Sigmoid colon (tissue), 7 donors: ENCODE data around the gene RGS14. TPM values are rescaled to one million over a fixed set of nuclear protein-coding genes. Genes with fewer than 3 reads are reported as not detected.

ENCODE experiments used
- DNase-seq: peaks from one replicate; pipeline ENCODE4 v3.0.0-alpha.2; 2019
- H3K27ac ChIP-seq, 4 donors: fragments of 200-600 bp; sonication (generic); one replicate each; pipeline ENCODE4 v1.5.1; 2016 to 2019; ENCODE audit warnings: mild to moderate bottlenecking in 1 of 4
- H3K27me3 ChIP-seq, 3 donors: fragments of 200-600 bp; sonication (generic); one replicate each; pipeline ENCODE4 v1.5.1; 2019; ENCODE audit warnings: mild to moderate bottlenecking in 1 of 3
- H3K36me3 ChIP-seq, 4 donors: fragments of 200-600 bp; sonication (generic); one replicate each; pipeline ENCODE4 v1.5.1; 2016 to 2019
- H3K4me1 ChIP-seq, 4 donors: fragments of 200-600 bp; sonication (generic); one replicate each; pipeline ENCODE4 v1.5.1; 2017 to 2019
- H3K4me3 ChIP-seq, 4 donors: fragments of 200-600 bp; sonication (generic); one replicate each; pipeline ENCODE4 v1.5.1; 2017 to 2019; ENCODE audit warnings: mild to moderate bottlenecking in 2 of 4, moderate library complexity in 1 of 4
- H3K9me3 ChIP-seq, 4 donors: fragments of 200-600 bp in 3 of 4; sonication (generic) in 3 of 4; one replicate each; pipeline versions ENCODE4 v1.5.1 to v1.6.1; 2013 to 2019
- EP300 ChIP-seq, 4 donors: sonication (generic); formaldehyde crosslinking; IDR thresholded peaks; one replicate each; pipeline ENCODE4 v1.6.1; 2017; ENCODE audit warnings: antibody characterized with exemption in 4 of 4
- POLR2A ChIP-seq, 2 donors: fragments of 450-650 bp; IDR thresholded peaks; one replicate each; pipeline ENCODE4 v1.6.1; 2016; ENCODE audit warnings: antibody characterized with exemption in 2 of 2, mild to moderate bottlenecking in 2 of 2, moderate library complexity in 2 of 2
- POLR2AphosphoS5 ChIP-seq, 4 donors: sonication (generic); formaldehyde crosslinking; IDR thresholded peaks; one replicate each; pipeline ENCODE4 v1.6.1; 2017; ENCODE audit warnings: antibody characterized with exemption in 4 of 4
- WGBS, 2 donors: extraction: QIAGEN DNeasy Blood & Tissue Kit; methylation state at CpG; one replicate each; pipeline ENCODE4 v1.1.7; 2013; 5-methylcytosine and 5-hydroxymethylcytosine counted together
- intact Hi-C: fragments of 100-400 bp; cut with DNase I; formaldehyde crosslinking; loops from one replicate; pipeline ENCODE4 v1.15.1; 2023
- polyA plus RNA-seq, 3 donors: library from polyadenylated mRNA; stranded (reverse); fragments of 200-250 nt; gene quantifications; one replicate each; pipeline ENCODE4 v1.2.3, GENCODE V29; 2013
- total RNA-seq, 4 donors: library from RNA; depleted of rRNA; stranded (reverse); fragments of >200 nt; gene quantifications; one replicate each; pipeline ENCODE4 v1.1.0, GENCODE V29; 2016
- TF ChIP-seq, protein P1 (sequence below), 4 experiments: fragments of 450-650 bp in 3 of 4; fragments of 200-600 bp in 1 of 4; IDR thresholded peaks; one replicate each; pipeline ENCODE4 v1.5.1; 2016 to 2019; ENCODE audit warnings: antibody characterized with exemption in 4 of 4, mild to moderate bottlenecking in 3 of 4, moderate library complexity in 2 of 4
- donor health status: healthy with polysubstance abuse.
- donor health status: Bipolar disorder and iron deficiency.
- donor health status: healthy.

RGS14 gene
- total and polyA plus RNA-seq, 7 donors = 9.6 to 26.6 (median 16.2) TPM

DNA sequence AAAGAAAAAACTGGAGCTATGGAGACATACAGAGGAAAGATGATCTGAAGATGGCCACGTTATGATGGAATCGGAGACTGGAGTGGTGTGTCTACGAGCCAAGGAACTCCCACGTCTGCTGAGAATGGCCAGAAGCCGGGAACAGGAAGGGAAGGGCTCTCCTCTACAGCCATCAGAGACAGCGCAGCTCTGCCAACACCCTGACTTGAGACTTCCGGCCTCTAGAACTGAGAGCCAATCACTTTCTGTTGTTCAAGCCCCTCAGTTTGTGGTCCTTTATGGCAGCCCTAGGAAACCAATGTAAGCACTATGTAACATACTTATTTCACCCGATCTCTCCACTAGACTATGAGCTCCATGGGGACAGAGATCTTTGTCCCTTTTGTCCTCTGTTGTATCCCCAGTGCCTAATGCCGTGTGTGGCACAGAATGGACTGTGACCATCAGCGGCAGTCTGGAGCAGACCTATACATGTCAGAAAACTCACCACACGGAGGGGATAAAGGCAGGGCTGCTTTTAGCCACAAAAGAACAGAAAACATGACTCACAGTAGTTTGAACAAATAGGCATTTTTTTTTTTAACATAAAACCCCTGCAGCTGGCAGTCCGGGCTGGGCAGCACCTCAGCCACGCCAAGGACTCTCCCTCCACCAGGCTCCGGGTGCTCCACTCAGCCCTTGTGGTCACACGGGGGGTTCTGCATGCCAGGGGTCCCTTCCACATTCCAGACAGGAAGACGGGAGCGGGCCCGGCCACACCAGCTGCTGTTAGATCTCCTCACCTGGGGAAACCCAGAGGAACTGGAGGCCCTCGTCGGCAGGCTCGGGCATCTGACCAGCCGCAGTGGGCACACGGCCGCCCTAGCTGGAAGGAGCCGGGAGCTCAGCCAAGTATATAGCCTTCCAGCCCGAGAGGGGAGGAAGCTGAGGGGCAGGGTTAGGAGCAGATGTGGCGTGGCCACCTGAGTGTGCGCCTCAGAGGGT is 29.9 kb upstream of the RGS14 start:
- no peak for TF ChIP-seq POLR2AphosphoS5 (IDR thresholded peaks at IDR 0.05)
- TF ChIP-seq POLR2A (IDR thresholded peaks at IDR 0.05) = no peak
- no peak for TF ChIP-seq EP300 (IDR thresholded peaks at IDR 0.05)
- TF ChIP-seq, protein P1, sequence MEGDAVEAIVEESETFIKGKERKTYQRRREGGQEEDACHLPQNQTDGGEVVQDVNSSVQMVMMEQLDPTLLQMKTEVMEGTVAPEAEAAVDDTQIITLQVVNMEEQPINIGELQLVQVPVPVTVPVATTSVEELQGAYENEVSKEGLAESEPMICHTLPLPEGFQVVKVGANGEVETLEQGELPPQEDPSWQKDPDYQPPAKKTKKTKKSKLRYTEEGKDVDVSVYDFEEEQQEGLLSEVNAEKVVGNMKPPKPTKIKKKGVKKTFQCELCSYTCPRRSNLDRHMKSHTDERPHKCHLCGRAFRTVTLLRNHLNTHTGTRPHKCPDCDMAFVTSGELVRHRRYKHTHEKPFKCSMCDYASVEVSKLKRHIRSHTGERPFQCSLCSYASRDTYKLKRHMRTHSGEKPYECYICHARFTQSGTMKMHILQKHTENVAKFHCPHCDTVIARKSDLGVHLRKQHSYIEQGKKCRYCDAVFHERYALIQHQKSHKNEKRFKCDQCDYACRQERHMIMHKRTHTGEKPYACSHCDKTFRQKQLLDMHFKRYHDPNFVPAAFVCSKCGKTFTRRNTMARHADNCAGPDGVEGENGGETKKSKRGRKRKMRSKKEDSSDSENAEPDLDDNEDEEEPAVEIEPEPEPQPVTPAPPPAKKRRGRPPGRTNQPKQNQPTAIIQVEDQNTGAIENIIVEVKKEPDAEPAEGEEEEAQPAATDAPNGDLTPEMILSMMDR (IDR thresholded peaks at IDR 0.05) = no peak
- Histone ChIP-seq H3K4me3 (no peak overlapping the region), H3K36me3 (peaks cover 0 to 41% (median 17%) of the 10 kb centered on the region in 4 donors), H3K27ac (peak overlapping the region in 3 of 4 donors; percentile 29 to 40 (median 34)), H3K27me3 (no peaks in the 10 kb centered on the region), H3K4me1 (no peaks in the 10 kb centered on the region), H3K9me3 (no peaks in the 10 kb centered on the region)
- intact Hi-C loops = no loop called here
- WGBS, 2 donors = 82 to 85% methylated on average over 28 of the region's 28 CpGs
- no peak for DNase-seq

DNA sequence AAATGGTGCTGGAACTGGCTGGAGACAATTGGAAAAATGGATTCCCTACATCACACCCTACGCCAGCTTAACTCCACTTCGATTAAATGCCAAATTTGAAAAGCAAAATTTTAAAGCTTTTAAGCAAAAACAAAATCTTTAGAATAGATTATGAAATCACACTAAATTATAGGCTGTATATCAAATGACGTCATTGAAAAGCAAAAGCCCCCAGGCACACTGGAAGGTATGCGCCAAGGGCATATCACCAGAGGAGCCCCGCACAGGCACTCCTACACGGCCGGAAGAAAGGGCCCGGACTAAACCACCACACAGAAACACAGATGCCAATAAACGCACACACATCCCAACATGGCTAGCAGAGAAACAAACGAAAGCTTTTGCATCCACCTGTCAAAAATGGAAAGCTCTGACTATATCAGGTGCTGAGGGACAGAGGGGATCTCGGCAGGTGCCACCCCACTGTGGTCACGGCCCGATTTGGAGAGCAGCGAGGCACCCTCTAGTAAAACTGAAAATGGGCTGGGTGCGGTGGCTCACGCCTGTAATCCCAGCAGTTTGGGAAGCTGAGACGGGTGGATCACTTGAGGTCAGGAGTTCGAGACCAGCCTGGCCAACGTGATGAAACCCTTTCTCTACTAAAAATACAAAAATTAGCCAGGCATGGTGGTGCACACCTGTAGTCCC is 29.0 kb upstream of the RGS14 start:
- H3K4me1 ChIP-seq = no peaks in the 10 kb centered on the region
- intact Hi-C loops = no loop called here
- DNase-seq = no peak
- H3K36me3 ChIP-seq = peaks cover 8 to 50% (median 24%) of the 10 kb centered on the region in 4 donors
- H3K27ac ChIP-seq = no peak overlapping the region
- no peaks in the 10 kb centered on the region for H3K9me3 ChIP-seq
- no peaks in the 10 kb centered on the region for H3K27me3 ChIP-seq
- H3K4me3 ChIP-seq = no peak overlapping the region
- TF ChIP-seq POLR2AphosphoS5 (IDR thresholded peaks at IDR 0.05) = no peak
- no peak for TF ChIP-seq POLR2A (IDR thresholded peaks at IDR 0.05)
- TF ChIP-seq, protein P1 (IDR thresholded peaks at IDR 0.05) = no peak
- no peak for TF ChIP-seq EP300 (IDR thresholded peaks at IDR 0.05)
- WGBS, 2 donors = 88 to 93% methylated on average over 19 of the region's 19 CpGs

DNA sequence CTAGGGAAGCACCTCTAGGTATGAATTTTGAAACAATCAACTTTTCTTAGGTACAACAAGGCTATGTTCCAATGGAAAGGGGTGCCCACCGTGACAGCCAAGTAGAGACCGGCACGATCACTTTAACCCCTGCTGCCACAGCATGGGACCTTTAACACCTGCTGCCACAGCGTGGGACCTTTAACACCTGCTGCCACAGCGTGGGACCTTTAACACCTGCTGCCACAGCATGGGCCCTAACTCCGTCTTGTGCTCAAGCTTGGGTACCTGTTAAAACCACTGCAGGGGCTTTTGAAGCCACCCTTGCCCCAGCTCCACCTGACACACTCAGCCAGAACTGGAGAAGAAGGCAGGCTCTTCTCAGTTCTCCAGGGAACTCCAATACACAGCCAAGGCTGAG is 27.8 kb upstream of the RGS14 start:
- H3K4me3 ChIP-seq = no peak overlapping the region
- DNase-seq = no peak
- no peak overlapping the region for H3K27ac ChIP-seq
- H3K27me3 ChIP-seq = no peaks in the 10 kb centered on the region
- TF ChIP-seq POLR2A (IDR thresholded peaks at IDR 0.05) (no peak), POLR2AphosphoS5 (IDR thresholded peaks at IDR 0.05) (no peak)
- intact Hi-C loops = no loop called here
- peaks cover 18 to 62% (median 36%) of the 10 kb centered on the region in 4 donors for H3K36me3 ChIP-seq
- WGBS, 2 donors = 86 to 91% methylated on average over 6 of the region's 6 CpGs
- H3K9me3 ChIP-seq = no peaks in the 10 kb centered on the region
- no peaks in the 10 kb centered on the region for H3K4me1 ChIP-seq

DNA sequence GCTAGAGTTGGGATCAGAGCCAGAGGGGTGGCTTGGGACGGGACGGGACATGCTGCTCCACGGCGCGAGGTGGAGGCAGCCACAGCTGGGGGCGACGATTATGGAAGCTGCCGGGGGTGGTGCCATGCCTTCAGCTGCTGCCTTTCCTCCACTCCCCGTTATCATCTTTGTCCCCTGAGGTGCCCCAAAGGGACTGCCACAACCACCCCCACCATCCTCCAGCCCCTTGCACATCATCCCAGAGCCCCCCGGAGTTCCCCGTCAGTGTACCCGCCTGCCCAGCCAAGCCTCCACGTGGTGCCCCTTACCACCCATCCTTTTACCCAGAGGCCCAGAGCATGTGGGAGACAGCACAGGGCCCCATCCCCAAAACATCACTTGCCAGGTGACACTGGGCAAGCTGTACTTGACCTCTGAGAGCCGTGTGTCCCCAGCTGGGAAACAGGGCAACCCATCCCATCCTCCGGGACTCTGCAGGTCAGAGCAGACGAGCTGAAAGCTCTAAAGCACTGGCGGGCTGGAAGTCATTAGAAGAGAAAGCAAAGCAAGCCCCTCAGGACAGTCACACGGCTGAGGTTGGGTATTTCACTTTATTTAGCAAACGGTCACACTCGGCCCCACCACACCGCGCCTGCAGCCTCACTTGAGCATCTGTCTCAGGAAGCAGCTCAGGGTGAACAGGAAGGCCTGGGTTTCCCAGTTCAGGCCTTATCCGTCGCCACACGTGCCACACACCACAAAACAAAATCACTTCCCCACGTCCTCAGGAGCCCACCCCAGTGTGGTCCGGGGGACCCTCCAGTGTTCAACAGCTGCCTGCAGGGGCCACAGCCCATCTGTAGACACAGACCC is 26.5 kb upstream of the RGS14 start:
- 69 to 88% methylated on average over 27 of the region's 27 CpGs for WGBS, 2 donors
- no peak for DNase-seq
- intact Hi-C loops = no loop called here
- Histone ChIP-seq H3K27me3 (no peaks in the 10 kb centered on the region), H3K4me1 (no peaks in the 10 kb centered on the region), H3K27ac (no peak overlapping the region), H3K36me3 (peaks cover 19 to 75% (median 48%) of the 10 kb centered on the region in 4 donors), H3K4me3 (no peak overlapping the region), H3K9me3 (no peaks in the 10 kb centered on the region)
- TF ChIP-seq, protein P1 (IDR thresholded peaks at IDR 0.05) = no peak
- no peak for TF ChIP-seq EP300 (IDR thresholded peaks at IDR 0.05)
- no peak for TF ChIP-seq POLR2AphosphoS5 (IDR thresholded peaks at IDR 0.05)
- TF ChIP-seq POLR2A (IDR thresholded peaks at IDR 0.05) = no peak
